ENCODE measurements around the gene SBNO2.

DNA sequence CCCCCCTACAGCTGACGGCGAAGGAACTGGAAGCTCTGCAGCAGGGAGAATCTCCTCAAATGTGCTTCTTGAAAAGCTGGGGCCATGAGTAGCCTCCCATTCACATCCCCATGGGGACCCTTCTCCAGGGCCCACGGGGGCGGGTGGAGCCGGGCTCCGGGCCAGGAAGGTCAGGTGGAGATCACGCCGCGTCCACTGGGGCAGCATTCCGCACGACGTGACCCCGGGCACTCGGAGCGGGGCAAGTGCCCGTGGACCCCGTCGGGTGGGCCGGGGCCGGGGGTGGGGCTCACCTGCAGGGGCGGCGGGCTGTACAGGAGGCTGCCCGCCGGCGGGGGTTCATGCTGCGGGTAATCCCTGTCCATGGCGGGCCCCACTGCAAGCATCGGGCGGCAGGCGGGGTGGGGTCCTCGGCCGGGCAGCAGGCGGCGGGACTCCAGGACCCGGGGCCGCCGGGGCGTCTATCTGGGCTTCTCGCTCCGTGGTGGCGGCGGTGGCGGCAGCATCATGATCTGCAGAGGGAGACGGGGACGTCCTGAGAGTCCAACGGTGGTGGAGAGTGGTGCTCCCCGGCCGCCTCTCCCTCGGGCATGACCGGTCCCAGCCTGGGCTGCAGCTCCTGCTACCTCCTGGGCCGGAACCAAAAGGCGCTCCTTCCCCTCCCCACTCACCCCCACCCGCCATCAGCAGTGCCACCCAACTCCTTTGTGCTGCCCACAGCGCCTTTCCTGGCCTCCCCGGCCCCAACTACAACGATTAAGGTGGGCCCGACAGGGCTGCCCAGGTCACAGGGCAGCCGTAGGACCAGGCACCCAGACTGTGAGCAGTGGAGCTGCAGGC is 20.0 kb downstream of the SBNO2 start:
- no peak for TF ChIP-seq ZNF70 (CRISPR knock-in tag; IDR thresholded peaks at IDR 0.05)
- TF ChIP-seq, protein P1, sequence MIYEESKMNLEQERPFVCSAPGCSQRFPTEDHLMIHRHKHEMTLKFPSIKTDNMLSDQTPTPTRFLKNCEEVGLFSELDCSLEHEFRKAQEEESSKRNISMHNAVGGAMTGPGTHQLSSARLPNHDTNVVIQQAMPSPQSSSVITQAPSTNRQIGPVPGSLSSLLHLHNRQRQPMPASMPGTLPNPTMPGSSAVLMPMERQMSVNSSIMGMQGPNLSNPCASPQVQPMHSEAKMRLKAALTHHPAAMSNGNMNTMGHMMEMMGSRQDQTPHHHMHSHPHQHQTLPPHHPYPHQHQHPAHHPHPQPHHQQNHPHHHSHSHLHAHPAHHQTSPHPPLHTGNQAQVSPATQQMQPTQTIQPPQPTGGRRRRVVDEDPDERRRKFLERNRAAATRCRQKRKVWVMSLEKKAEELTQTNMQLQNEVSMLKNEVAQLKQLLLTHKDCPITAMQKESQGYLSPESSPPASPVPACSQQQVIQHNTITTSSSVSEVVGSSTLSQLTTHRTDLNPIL (CRISPR knock-in tag; IDR thresholded peaks at IDR 0.05; ENCODE audit: low read depth) = no peak
- no peak for TF ChIP-seq TOX (CRISPR knock-in tag; IDR thresholded peaks at IDR 0.05; ENCODE audit: borderline replicate concordance)
- no peak for TF ChIP-seq ZFP3 (CRISPR knock-in tag; IDR thresholded peaks at IDR 0.05)
- TF ChIP-seq TCF4 (CRISPR knock-in tag; IDR thresholded peaks at IDR 0.05; ENCODE audit: borderline replicate concordance) = no peak
- TF ChIP-seq RARB (CRISPR knock-in tag; IDR thresholded peaks at IDR 0.05) = no peak
- no peak for TF ChIP-seq ISL1 (CRISPR knock-in tag; IDR thresholded peaks at IDR 0.05)
- no peak for TF ChIP-seq ZFP30 (CRISPR knock-in tag; IDR thresholded peaks at IDR 0.05)
- TF ChIP-seq CSDC2 (CRISPR knock-in tag; IDR thresholded peaks at IDR 0.05) = no peak
- TF ChIP-seq GLIS3 (CRISPR knock-in tag; IDR thresholded peaks at IDR 0.05) = no peak
- TF ChIP-seq ZNF565 (CRISPR knock-in tag; conservative IDR thresholded peaks at IDR 0.05; ENCODE audit: low read depth) = no peak
